T-helper 1 cell treated with Interleukin-12 subunit alpha and Interleukin-12 subunit beta and Interleukin-4 antibody, amounts not matched to agents 30 μg/mL and 1 μg/mL, for 36 hours (primary cell): Measurements from ENCODE around the gene KLHDC8A.
"Not testable (repeated sequence)": the region's sequence is repeated elsewhere in the genome, so short reads cannot be mapped to it uniquely, and the experiment has no call there.

Experiments used
- H3K27ac Mint-ChIP-seq: one replicate; pipeline ENCODE4 v1.8.0; 2021; ENCODE audit warnings: mild to moderate bottlenecking, mixed read lengths
- H3K27me3 Mint-ChIP-seq: one replicate; pipeline ENCODE4 v1.8.0; 2021; ENCODE audit warnings: low read depth, mixed read lengths
- H3K36me3 Mint-ChIP-seq: one replicate; pipeline ENCODE4 v1.8.0; 2021; ENCODE audit warnings: low read depth, mixed read lengths
- H3K4me1 Mint-ChIP-seq: one replicate; pipeline ENCODE4 v1.8.0; 2021; ENCODE audit warnings: low read depth, mixed read lengths
- H3K4me3 Mint-ChIP-seq: one replicate; pipeline ENCODE4 v1.8.0; 2021; ENCODE audit warnings: mild to moderate bottlenecking, moderate library complexity, mixed read lengths
- H3K9me3 Mint-ChIP-seq: one replicate; pipeline ENCODE4 v1.8.0; 2021; ENCODE audit warnings: mixed read lengths

KLHDC8A gene

GRCh38 chr1:205376739-205377138 lies 20.0 kb upstream of the KLHDC8A start:
- H3K27ac Mint-ChIP-seq: no peak overlapping the region
- H3K36me3 Mint-ChIP-seq: no peaks in the 10 kb centered on the region
- H3K4me1 Mint-ChIP-seq: peaks cover 10% of the 10 kb centered on the region
- H3K9me3 Mint-ChIP-seq: no peaks in the 10 kb centered on the region
- H3K4me3 Mint-ChIP-seq: no peak overlapping the region
- peaks cover 56% of the 10 kb centered on the region for H3K27me3 Mint-ChIP-seq

- Mint-ChIP-seq H3K4me3 (no peak overlapping the region), H3K4me1 (peaks cover 10% of the 10 kb centered on the region)
Measured at GRCh38 chr1:205375835-205376545, 19.3 kb upstream of the KLHDC8A start.

GRCh38 chr1:205374210-205375078 lies 17.7 kb upstream of the KLHDC8A start:
- Mint-ChIP-seq H3K4me1 (peaks cover 10% of the 10 kb centered on the region), H3K27me3 (peaks cover 66% of the 10 kb centered on the region), H3K4me3 (no peak overlapping the region), H3K9me3 (no peaks in the 10 kb centered on the region), H3K36me3 (no peaks in the 10 kb centered on the region), H3K27ac (no peak overlapping the region)

More at GRCh38 chr1:205375835-205376545, 19.3 kb upstream of the KLHDC8A start:
- H3K9me3 Mint-ChIP-seq: no peaks in the 10 kb centered on the region
- peaks cover 57% of the 10 kb centered on the region for H3K27me3 Mint-ChIP-seq
- H3K36me3 Mint-ChIP-seq: no peaks in the 10 kb centered on the region
- H3K27ac Mint-ChIP-seq: no peak overlapping the region

- H3K36me3 Mint-ChIP-seq: no peaks in the 10 kb centered on the region
- H3K4me3 Mint-ChIP-seq: no peak overlapping the region
- H3K27ac Mint-ChIP-seq: no peak overlapping the region
- H3K27me3 Mint-ChIP-seq: peaks cover 68% of the 10 kb centered on the region
- no peaks in the 10 kb centered on the region for H3K9me3 Mint-ChIP-seq
- H3K4me1 Mint-ChIP-seq: peaks cover 10% of the 10 kb centered on the region
Measured at GRCh38 chr1:205373798-205374175, 17.1 kb upstream of the KLHDC8A start.

GRCh38 chr1:205373022-205373797 lies 16.5 kb upstream of the KLHDC8A start:
- H3K4me1 Mint-ChIP-seq: peaks cover 10% of the 10 kb centered on the region
- H3K4me3 Mint-ChIP-seq: no peak overlapping the region
- no peaks in the 10 kb centered on the region for H3K9me3 Mint-ChIP-seq
- H3K27me3 Mint-ChIP-seq: peaks cover 66% of the 10 kb centered on the region
- no peaks in the 10 kb centered on the region for H3K36me3 Mint-ChIP-seq
- H3K27ac Mint-ChIP-seq: no peak overlapping the region

- no peak overlapping the region for H3K4me3 Mint-ChIP-seq
- no peaks in the 10 kb centered on the region for H3K36me3 Mint-ChIP-seq
- H3K27me3 Mint-ChIP-seq: peaks cover 63% of the 10 kb centered on the region
- H3K9me3 Mint-ChIP-seq: no peaks in the 10 kb centered on the region
- H3K27ac Mint-ChIP-seq: no peak overlapping the region
- H3K4me1 Mint-ChIP-seq: peaks cover 10% of the 10 kb centered on the region
Measured at GRCh38 chr1:205371871-205372660, 15.3 kb upstream of the KLHDC8A start.

- Mint-ChIP-seq H3K4me1 (peaks cover 10% of the 10 kb centered on the region), H3K36me3 (no peaks in the 10 kb centered on the region), H3K27me3 (peaks cover 57% of the 10 kb centered on the region), H3K27ac (no peak overlapping the region), H3K9me3 (no peaks in the 10 kb centered on the region), H3K4me3 (no peak overlapping the region)
Measured at GRCh38 chr1:205370780-205371179, 14.1 kb upstream of the KLHDC8A start.

GRCh38 chr1:205369701-205370123 lies 13.0 kb upstream of the KLHDC8A start:
- no peaks in the 10 kb centered on the region for H3K36me3 Mint-ChIP-seq
- no peak overlapping the region for H3K4me3 Mint-ChIP-seq
- H3K27ac Mint-ChIP-seq: no peak overlapping the region
- peaks cover 57% of the 10 kb centered on the region for H3K27me3 Mint-ChIP-seq
- H3K4me1 Mint-ChIP-seq: peaks cover 10% of the 10 kb centered on the region
- H3K9me3 Mint-ChIP-seq: no peaks in the 10 kb centered on the region

GRCh38 chr1:205368478-205368877 lies 11.8 kb upstream of the KLHDC8A start:
- no peak overlapping the region for H3K27ac Mint-ChIP-seq
- H3K27me3 Mint-ChIP-seq: peaks cover 45% of the 10 kb centered on the region
- no peak overlapping the region for H3K4me3 Mint-ChIP-seq
- H3K9me3 Mint-ChIP-seq: no peaks in the 10 kb centered on the region
- no peaks in the 10 kb centered on the region for H3K36me3 Mint-ChIP-seq
- no peaks in the 10 kb centered on the region for H3K4me1 Mint-ChIP-seq

GRCh38 chr1:205365945-205366463 lies 9.3 kb upstream of the KLHDC8A start:
- peaks cover 44% of the 10 kb centered on the region for H3K27me3 Mint-ChIP-seq
- H3K27ac Mint-ChIP-seq: no peak overlapping the region
- H3K4me3 Mint-ChIP-seq: no peak overlapping the region
- no peaks in the 10 kb centered on the region for H3K9me3 Mint-ChIP-seq
- no peaks in the 10 kb centered on the region for H3K36me3 Mint-ChIP-seq
- H3K4me1 Mint-ChIP-seq: no peaks in the 10 kb centered on the region

GRCh38 chr1:205365086-205365485 lies 8.4 kb upstream of the KLHDC8A start:
- peaks cover 44% of the 10 kb centered on the region for H3K27me3 Mint-ChIP-seq
- not testable (repeated sequence) for H3K4me1 Mint-ChIP-seq, H3K9me3 Mint-ChIP-seq, H3K4me3 Mint-ChIP-seq, H3K36me3 Mint-ChIP-seq, H3K27ac Mint-ChIP-seq

- Mint-ChIP-seq H3K36me3 (no peaks in the 10 kb centered on the region), H3K27ac (no peak overlapping the region), H3K4me3 (no peak overlapping the region), H3K27me3 (peaks cover 44% of the 10 kb centered on the region), H3K9me3 (no peaks in the 10 kb centered on the region), H3K4me1 (no peaks in the 10 kb centered on the region)
Measured at GRCh38 chr1:205360891-205361290, 4.2 kb upstream of the KLHDC8A start.

GRCh38 chr1:205359771-205360565 lies 3.2 kb upstream of the KLHDC8A start:
- Mint-ChIP-seq H3K27me3 (peaks cover 40% of the 10 kb centered on the region), H3K4me3 (no peak overlapping the region), H3K27ac (no peak overlapping the region), H3K36me3 (no peaks in the 10 kb centered on the region), H3K9me3 (no peaks in the 10 kb centered on the region), H3K4me1 (no peaks in the 10 kb centered on the region)
